Astrocyte (in vitro differentiated cells and primary cell): ENCODE data around the gene LAIR2. TPM values are rescaled to one million over a fixed set of nuclear protein-coding genes. Genes with fewer than 3 reads are reported as not detected.

Experiments
- DNase-seq: peaks from one replicate; pipeline ENCODE4 v3.0.0-alpha.2; 2010; ENCODE audit warnings: low read depth
- FAIRE-seq: peaks from 2 replicates; lab custom pipeline; 2011; peaks lifted over from hg19 to GRCh38; lab: Jason Lieb, UNC
- H2AFZ ChIP-seq: 2 replicates; pipeline ENCODE4 v1.6.0; 2012; ENCODE audit warnings: low read depth, low read length, inconsistent platforms
- H3K27ac ChIP-seq: 2 replicates; pipeline ENCODE4 v1.5.1; 2011; ENCODE audit warnings: low read depth, low read length, inconsistent platforms
- H3K27me3 ChIP-seq: 2 replicates; pipeline ENCODE4 v1.6.0; 2011; ENCODE audit warnings: low read length, inconsistent platforms; ENCODE audit not compliant: insufficient read depth
- H3K36me3 ChIP-seq: 2 replicates; pipeline ENCODE4 v1.5.1; 2011; ENCODE audit warnings: low read length, inconsistent platforms; ENCODE audit not compliant: insufficient read depth
- H3K4me1 ChIP-seq: 2 replicates; pipeline ENCODE4 v1.5.1; 2011; ENCODE audit warnings: low read length, inconsistent platforms; ENCODE audit not compliant: insufficient read depth
- H3K4me2 ChIP-seq: 2 replicates; pipeline ENCODE4 v1.6.0; 2012; ENCODE audit warnings: low read length, inconsistent platforms
- H3K4me3 ChIP-seq: 2 replicates; pipeline ENCODE4 v1.5.1; 2011; ENCODE audit warnings: low read depth, mild to moderate bottlenecking, low read length, inconsistent platforms; ENCODE audit not compliant: insufficient read depth
- H3K79me2 ChIP-seq: 2 replicates; pipeline ENCODE4 v1.6.0; 2012; ENCODE audit warnings: mild to moderate bottlenecking, low read length, inconsistent platforms; ENCODE audit not compliant: insufficient read depth
- H3K9ac ChIP-seq: 2 replicates; pipeline ENCODE4 v1.6.0; 2012; ENCODE audit warnings: mild to moderate bottlenecking, low read length, inconsistent platforms
- H3K9me3 ChIP-seq: 2 replicates; pipeline ENCODE4 v1.5.1; 2012; ENCODE audit warnings: low read depth, mild to moderate bottlenecking, low read length, inconsistent platforms; ENCODE audit not compliant: insufficient read depth
- H4K20me1 ChIP-seq: 2 replicates; pipeline ENCODE4 v1.6.0; 2012; ENCODE audit warnings: low read length, inconsistent platforms; ENCODE audit not compliant: insufficient read depth
- H3K27ac Mint-ChIP-seq: one replicate; pipeline ENCODE4 v1.8.0; 2021; ENCODE audit warnings: mild to moderate bottlenecking, mixed read lengths; ENCODE audit not compliant: unreplicated experiment
- H3K27me3 Mint-ChIP-seq: one replicate; pipeline ENCODE4 v1.8.0; 2021; ENCODE audit warnings: low read depth, mixed read lengths; ENCODE audit not compliant: unreplicated experiment
- H3K36me3 Mint-ChIP-seq: one replicate; pipeline ENCODE4 v1.8.0; 2021; ENCODE audit warnings: low read depth, mixed read lengths; ENCODE audit not compliant: unreplicated experiment
- H3K4me1 Mint-ChIP-seq: one replicate; pipeline ENCODE4 v1.8.0; 2021; ENCODE audit warnings: low read depth, mixed read lengths; ENCODE audit not compliant: unreplicated experiment
- H3K4me3 Mint-ChIP-seq: one replicate; pipeline ENCODE4 v1.8.0; 2021; ENCODE audit warnings: mild to moderate bottlenecking, moderate library complexity, mixed read lengths; ENCODE audit not compliant: unreplicated experiment
- H3K9me3 Mint-ChIP-seq: one replicate; pipeline ENCODE4 v1.8.0; 2021; ENCODE audit warnings: mild to moderate bottlenecking, mixed read lengths; ENCODE audit not compliant: unreplicated experiment
- EZH2 ChIP-seq: IDR thresholded peaks from 2 replicates; pipeline ENCODE4 v1.6.1; 2012; ENCODE audit warnings: mild to moderate bottlenecking, low read length, inconsistent platforms; ENCODE audit not compliant: insufficient read depth
- total RNA-seq: library from RNA; stranded (reverse); gene quantifications from 2 replicates; pipeline ENCODE4 v1.2.1, GENCODE V29; 2021
- TF ChIP-seq, protein P1 (sequence below): IDR thresholded peaks from 2 replicates; pipeline ENCODE4 v1.5.1; 2011; ENCODE audit warnings: low read depth, mild to moderate bottlenecking, inconsistent platforms, low read length, moderate library complexity; ENCODE audit not compliant: insufficient read depth

LAIR2 gene
- total RNA-seq, 1 donor from 2014 or later: not detected

GRCh38 chr19:54549224-54549623 lies 46.6 kb downstream of the LAIR2 start:
- H3K9ac ChIP-seq: no peak overlapping the region
- H3K4me3 ChIP-seq: no peak overlapping the region
- Mint-ChIP-seq H3K4me1 (no peaks in the 10 kb centered on the region), H3K4me3 (no peak overlapping the region), H3K36me3 (no peaks in the 10 kb centered on the region), H3K27me3 (no peaks in the 10 kb centered on the region), H3K27ac (no peak overlapping the region), H3K9me3 (peaks cover 13% of the 10 kb centered on the region)
- no peak overlapping the region for H3K4me2 ChIP-seq
- H3K79me2 ChIP-seq: no peaks in the 10 kb centered on the region
- H3K27ac ChIP-seq: no peak overlapping the region
- no peak for DNase-seq
- no peaks in the 10 kb centered on the region for H3K27me3 ChIP-seq
- FAIRE-seq: no peak
- TF ChIP-seq, protein P1, sequence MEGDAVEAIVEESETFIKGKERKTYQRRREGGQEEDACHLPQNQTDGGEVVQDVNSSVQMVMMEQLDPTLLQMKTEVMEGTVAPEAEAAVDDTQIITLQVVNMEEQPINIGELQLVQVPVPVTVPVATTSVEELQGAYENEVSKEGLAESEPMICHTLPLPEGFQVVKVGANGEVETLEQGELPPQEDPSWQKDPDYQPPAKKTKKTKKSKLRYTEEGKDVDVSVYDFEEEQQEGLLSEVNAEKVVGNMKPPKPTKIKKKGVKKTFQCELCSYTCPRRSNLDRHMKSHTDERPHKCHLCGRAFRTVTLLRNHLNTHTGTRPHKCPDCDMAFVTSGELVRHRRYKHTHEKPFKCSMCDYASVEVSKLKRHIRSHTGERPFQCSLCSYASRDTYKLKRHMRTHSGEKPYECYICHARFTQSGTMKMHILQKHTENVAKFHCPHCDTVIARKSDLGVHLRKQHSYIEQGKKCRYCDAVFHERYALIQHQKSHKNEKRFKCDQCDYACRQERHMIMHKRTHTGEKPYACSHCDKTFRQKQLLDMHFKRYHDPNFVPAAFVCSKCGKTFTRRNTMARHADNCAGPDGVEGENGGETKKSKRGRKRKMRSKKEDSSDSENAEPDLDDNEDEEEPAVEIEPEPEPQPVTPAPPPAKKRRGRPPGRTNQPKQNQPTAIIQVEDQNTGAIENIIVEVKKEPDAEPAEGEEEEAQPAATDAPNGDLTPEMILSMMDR: no peak
- TF ChIP-seq EZH2: no peak
- H3K36me3 ChIP-seq: no peaks in the 10 kb centered on the region
- peaks cover 22% of the 10 kb centered on the region for H3K9me3 ChIP-seq
- no peaks in the 10 kb centered on the region for H4K20me1 ChIP-seq
- no peaks in the 10 kb centered on the region for H3K4me1 ChIP-seq
- H2AFZ ChIP-seq: no peak overlapping the region

DNA sequence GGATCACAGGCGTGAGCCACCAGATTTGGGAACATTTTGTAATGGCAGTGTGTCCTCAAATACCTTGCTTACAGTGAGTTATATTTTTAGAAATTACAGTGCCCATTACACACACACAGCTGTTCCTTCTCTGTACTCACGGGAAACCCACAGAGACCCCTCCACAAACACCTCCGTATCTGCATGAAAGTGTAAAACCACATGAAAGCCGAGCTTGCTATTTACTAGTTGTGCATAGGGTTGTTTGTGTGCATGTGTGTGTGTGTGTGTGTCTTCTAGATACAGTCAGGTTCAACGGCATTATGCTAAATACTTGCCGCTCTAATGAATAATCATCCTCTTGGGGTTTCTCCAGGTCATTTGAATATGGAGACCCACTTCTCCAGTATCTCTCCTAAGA lies 48.7 kb downstream of the LAIR2 start:
- Histone ChIP-seq H4K20me1 (no peaks in the 10 kb centered on the region), H3K79me2 (no peaks in the 10 kb centered on the region), H3K27ac (no peak overlapping the region), H3K4me2 (no peak overlapping the region), H3K9ac (no peak overlapping the region), H2AFZ (no peak overlapping the region), H3K4me3 (no peak overlapping the region), H3K4me1 (no peaks in the 10 kb centered on the region), H3K36me3 (no peaks in the 10 kb centered on the region), H3K27me3 (no peaks in the 10 kb centered on the region), H3K9me3 (peaks cover 22% of the 10 kb centered on the region)
- H3K4me3 Mint-ChIP-seq: no peak overlapping the region
- TF ChIP-seq, protein P1: no peak
- TF ChIP-seq EZH2: no peak
- peaks cover 11% of the 10 kb centered on the region for H3K9me3 Mint-ChIP-seq
- H3K4me1 Mint-ChIP-seq: no peaks in the 10 kb centered on the region
- no peaks in the 10 kb centered on the region for H3K36me3 Mint-ChIP-seq
- H3K27me3 Mint-ChIP-seq: no peaks in the 10 kb centered on the region
- no peak for DNase-seq
- H3K27ac Mint-ChIP-seq: no peak overlapping the region
- FAIRE-seq: no peak

DNA sequence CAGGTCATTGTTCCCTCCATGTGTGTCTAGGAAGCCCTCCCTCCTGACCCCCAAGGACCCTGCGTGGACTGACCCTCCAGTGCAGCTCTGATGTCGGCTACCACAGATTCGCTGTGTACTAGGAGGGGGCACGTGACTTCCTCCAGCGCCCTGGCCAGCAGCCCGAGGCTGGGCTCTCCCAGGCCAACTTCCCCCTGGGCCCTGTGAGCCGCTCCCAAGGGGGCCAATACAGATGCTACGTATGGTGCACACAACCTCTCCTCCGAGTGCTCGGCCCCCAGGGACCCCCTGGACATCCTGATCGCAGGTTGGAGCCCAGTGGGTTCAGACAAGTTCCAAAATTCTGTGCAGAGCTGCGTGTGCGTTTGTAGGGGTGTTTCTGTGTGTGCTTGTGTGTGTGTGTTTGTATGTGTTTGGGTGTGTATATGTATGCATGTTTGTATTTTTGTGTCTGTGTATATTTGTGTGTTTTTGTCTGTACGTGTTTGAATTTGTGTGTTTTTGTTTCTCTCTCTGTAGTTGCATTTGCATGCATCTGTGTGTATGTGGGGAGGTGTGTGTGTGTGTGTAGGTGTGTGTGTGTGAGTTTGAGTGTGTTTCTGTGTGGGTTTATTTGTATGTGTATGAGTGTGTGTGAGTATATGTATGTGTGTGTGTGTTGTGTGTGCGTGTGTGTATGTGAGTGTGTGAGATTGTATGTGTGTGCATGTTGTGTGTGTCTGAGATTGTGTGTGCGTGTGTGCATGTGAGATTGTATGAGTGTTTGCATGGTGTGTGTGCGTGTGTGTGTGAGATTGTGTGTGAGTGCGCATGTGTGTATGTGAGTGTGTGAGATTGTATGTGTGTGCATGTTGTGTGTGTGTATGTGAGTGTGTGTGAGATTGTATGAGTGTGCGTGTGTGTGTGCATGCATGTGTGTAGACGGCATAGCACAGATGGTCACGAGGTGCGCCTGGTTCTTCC lies 49.6 kb downstream of the LAIR2 start:
- H3K36me3 Mint-ChIP-seq: no peaks in the 10 kb centered on the region
- no peak for FAIRE-seq

More for the DNA sequence above, 49.6 kb downstream of the LAIR2 start:
- no peak overlapping the region for H3K27ac Mint-ChIP-seq
- Histone ChIP-seq H3K4me3 (no peak overlapping the region), H3K4me1 (no peaks in the 10 kb centered on the region), H3K9ac (no peak overlapping the region), H3K9me3 (peaks cover 17% of the 10 kb centered on the region), H4K20me1 (no peaks in the 10 kb centered on the region), H3K4me2 (no peak overlapping the region), H3K36me3 (no peaks in the 10 kb centered on the region), H3K79me2 (no peaks in the 10 kb centered on the region), H3K27ac (no peak overlapping the region), H2AFZ (no peak overlapping the region), H3K27me3 (no peaks in the 10 kb centered on the region)
- no peaks in the 10 kb centered on the region for H3K27me3 Mint-ChIP-seq
- no peaks in the 10 kb centered on the region for H3K4me1 Mint-ChIP-seq
- TF ChIP-seq EZH2: no peak
- TF ChIP-seq, protein P1: no peak
- peaks cover 9% of the 10 kb centered on the region for H3K9me3 Mint-ChIP-seq
- no peak for DNase-seq
- no peak overlapping the region for H3K4me3 Mint-ChIP-seq
